Measurements from ENCODE around the gene DENND2A. TPM values are rescaled to one million over a fixed set of nuclear protein-coding genes. Genes with fewer than 3 reads are reported as not detected.
"Not testable (repeated sequence)": the region's sequence is repeated elsewhere in the genome, so short reads cannot be mapped to it uniquely, and the experiment has no call there.

Gene DENND2A, protein sequence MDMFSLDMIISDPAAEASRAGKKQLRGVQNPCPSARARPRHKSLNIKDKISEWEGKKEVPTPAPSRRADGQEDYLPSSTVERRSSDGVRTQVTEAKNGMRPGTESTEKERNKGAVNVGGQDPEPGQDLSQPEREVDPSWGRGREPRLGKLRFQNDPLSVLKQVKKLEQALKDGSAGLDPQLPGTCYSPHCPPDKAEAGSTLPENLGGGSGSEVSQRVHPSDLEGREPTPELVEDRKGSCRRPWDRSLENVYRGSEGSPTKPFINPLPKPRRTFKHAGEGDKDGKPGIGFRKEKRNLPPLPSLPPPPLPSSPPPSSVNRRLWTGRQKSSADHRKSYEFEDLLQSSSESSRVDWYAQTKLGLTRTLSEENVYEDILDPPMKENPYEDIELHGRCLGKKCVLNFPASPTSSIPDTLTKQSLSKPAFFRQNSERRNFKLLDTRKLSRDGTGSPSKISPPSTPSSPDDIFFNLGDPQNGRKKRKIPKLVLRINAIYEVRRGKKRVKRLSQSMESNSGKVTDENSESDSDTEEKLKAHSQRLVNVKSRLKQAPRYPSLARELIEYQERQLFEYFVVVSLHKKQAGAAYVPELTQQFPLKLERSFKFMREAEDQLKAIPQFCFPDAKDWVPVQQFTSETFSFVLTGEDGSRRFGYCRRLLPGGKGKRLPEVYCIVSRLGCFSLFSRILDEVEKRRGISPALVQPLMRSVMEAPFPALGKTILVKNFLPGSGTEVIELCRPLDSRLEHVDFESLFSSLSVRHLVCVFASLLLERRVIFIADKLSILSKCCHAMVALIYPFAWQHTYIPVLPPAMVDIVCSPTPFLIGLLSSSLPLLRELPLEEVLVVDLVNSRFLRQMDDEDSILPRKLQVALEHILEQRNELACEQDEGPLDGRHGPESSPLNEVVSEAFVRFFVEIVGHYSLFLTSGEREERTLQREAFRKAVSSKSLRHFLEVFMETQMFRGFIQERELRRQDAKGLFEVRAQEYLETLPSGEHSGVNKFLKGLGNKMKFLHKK
- 41.2 TPM for polyA plus RNA-seq (ENCODE audit: insufficient read length)

DNA sequence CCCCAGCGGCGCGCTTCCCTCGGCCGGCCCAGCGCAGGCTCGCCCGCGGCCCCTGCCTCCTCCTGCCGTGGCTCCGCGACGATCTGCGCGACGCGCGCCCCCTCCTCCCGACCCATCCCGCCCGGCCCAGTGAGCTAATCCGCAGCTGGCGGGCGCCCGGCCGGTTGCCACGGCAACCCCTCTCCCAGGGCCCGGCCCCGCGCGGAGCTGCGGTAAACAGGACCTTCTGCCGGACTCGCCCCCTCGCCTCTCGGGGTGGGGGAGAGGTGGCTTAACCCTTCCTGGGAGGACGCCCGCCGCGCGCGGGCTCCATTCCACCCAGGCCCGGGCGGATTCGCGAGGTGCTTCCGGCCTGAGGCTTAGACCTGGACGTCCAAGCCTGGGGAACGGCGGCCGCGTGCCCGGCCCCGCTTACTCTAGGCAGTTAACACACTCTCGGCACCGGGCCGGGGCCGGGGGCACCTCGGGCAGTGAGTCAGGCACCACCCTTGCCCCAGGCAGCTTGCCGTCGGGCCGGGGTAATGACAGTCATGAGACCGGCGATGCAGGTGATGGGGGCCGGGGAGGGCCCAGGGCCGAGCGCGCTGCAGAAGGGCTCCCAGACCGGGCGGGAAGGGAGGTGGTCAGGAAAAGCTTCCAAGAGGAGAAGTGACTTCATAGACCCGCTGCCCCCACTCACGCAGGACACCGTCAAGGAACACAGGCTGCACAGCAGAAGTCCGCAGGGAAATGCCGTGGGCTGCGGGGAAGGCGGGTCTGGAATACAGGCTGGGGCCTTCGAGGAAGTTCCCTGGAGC lies at the start of gene DENND2A:
TSS of gene DENND2A (minus strand) at position 87 of the 797 bp plus-strand sequence. CDS start 38,416 bp downstream, outside the sequence.
- peak; percentile 93 for DNase-seq

- DNase-seq: no peak
Measured at GRCh38 chr7:140689199-140690152, 48.9 kb upstream of the DENND2A start.

DNA sequence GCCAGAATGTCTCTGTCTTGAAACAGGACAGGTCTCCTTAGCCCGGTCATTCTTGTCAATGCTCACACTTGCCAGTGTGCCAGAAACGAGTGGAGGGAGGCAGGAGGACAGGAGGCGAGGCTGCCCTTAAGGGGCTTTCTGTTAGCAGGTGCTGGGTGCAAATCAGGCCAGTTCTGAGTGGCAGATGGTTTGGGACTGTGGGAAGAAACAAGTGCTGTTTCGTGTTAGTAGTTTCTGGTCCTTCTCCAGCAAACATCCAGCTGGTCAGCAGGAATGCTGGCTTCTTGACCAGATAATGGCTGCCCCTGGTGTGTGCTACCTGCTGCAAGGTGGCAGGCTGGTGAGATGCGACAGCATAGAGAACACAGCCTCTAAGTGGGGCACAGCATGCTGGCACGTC lies 47.7 kb upstream of the DENND2A start:
- no peak for DNase-seq

DNA sequence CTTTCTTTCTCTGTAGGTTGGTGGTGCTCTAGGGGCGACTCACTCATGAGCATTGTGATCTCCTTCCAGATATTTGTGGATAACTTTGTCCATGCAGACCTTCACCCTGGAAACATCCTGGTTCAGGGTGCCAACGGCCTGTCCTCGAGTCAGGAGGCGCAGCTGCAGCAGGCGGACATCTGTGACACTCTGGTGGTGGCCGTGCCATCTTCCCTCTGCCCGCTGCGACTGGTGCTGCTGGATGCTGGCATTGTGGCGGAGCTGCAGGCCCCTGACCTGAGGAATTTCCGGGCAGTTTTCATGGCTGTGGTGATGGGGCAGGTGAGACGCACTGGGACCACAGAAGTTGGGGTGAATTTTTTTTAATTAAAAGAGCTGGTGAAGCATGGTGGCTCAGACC lies 46.3 kb upstream of the DENND2A start:
- DNase-seq: no peak

DNA sequence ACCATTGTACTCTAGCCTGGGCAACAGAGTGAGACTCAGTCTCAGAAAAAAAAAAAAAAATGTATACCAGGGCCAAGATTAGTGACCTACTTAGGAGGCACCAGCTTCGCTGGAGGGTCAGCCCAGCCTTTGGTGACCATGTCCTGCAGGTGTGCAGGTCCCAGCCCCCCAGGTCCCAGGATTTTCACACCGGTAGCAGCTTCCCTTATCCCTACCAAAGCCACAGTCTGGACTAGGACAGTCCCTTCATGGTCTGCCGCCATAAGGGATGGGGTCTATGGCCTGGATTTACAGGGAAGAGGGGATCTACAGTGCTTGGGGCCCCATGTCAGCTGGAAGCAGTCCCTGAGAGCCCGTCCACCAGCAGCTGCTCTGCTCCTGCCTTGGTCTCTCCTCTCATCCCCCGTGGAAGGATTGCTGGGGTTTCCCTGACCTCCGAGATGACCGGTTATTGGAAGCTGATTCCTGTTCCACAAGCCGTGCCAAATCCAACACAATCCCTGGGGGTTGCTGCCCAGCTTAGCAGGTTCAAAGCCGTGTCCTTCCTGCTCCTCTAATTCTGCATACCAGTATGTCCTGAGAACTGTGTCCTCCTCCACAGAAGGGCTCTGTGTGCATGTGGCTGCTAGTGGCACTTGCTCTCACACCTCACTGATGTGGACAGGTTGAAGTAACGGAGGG lies 44.9 kb upstream of the DENND2A start:
- DNase-seq: no peak

- DNase-seq: no peak
Measured at GRCh38 chr7:140684066-140684950, 43.7 kb upstream of the DENND2A start.

DNA sequence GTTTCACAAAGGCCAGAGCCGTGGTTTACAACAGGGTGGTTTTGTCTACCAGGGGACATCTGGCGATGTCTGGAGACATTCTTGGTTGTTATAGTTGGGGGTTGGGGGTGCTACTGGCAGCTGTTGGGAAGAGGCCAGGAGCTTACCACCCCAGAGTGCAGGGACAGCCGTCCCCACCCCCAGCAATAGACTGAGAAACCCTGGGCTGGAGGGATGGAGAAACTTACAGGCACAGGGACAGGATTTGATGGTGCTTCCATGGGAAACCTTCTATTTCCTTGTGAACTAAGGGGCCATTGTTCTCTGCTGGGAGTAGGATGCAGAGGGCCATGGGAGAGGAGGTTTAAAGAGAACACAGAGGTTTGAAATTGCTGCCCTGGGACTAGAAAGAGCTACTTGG lies 43.0 kb upstream of the DENND2A start:
- DNase-seq: no peak

GRCh38 chr7:140681766-140682165 lies 41.2 kb upstream of the DENND2A start:
- no peak for DNase-seq

- DNase-seq: no peak
Measured at GRCh38 chr7:140680886-140681285, 40.3 kb upstream of the DENND2A start.

- no peak for DNase-seq
Measured at GRCh38 chr7:140679186-140679585, 38.6 kb upstream of the DENND2A start.

DNA sequence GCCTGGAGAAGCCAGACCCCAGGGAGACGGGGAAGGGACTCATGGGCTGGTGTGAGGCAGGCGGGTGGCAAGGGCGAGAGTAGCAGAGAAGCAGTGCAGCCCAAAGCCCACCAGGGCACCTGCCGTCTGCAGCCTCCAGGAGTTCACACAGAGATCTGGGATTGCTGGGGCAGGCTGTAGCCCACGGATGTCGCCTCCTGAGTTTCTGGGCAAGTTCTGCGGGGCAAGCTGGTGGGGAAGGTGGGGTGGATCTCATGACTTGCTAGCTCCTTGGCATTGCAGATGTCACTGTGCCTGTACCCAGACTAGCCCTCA lies 38.2 kb upstream of the DENND2A start:
- DNase-seq: no peak

GRCh38 chr7:140678081-140678815 lies 37.6 kb upstream of the DENND2A start:
- DNase-seq: no peak

DNA sequence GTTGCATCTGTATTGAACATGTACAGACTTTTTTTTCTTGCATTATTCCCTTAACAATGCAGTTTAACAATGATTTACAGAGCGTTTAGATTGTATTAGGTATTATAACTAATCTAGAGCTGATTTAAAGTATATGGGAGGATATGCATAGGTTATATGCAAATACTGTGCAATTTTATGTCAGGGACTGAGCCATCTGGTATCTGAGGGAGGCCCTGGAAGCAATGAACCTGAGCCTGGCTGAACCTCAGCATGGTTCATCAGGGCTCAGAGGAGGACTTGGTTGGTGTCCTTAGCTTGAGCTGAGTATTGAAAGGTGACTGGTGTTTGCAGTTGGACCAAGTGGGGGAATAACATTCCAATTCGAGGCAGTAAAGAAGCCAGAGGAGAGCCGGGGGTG lies 36.9 kb upstream of the DENND2A start:
- no peak for DNase-seq

GRCh38 chr7:140676956-140677355 lies 36.3 kb upstream of the DENND2A start:
- not testable (repeated sequence) for DNase-seq

DNA sequence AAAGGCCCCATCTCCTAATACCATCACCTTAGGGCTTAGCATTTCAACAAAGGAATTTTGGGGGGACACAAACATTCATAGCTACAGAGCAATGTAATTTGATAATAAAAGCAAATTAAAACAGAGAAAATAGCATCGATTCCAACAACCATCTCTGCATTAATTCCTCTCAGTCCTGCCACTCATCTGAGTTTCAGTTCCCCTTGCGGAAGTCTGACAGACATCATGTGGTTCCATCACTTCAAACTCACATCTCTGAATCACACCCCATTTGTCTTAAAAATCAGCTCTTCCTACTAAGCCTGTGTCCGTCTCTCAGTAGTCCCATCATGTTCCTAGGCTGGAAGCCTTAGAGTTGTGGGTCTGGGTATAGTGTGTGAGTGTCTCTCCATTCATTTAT lies 35.7 kb upstream of the DENND2A start:
- no peak for DNase-seq

DNA sequence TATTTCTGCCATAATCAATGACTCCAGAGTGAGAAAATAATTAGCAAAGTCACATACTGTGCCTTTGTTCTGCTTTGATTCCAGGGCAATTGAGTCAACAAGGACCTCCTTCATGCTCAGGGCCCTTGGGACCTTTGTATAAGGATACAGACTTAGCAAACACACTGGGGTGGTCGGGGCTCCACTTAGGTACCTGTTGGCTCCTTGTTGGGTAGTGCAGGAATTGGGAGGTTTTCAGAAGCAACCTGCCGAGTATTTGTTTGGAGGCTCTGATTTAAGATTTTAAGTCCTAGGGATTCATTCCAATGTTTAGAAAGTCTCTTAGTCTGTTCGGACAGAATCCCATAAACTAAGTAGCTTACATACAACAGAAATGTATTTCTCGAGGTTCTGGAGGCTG lies 35.1 kb upstream of the DENND2A start:
- DNase-seq: no peak

- no peak for DNase-seq
Measured at GRCh38 chr7:140674899-140675701, 34.5 kb upstream of the DENND2A start.

DNA sequence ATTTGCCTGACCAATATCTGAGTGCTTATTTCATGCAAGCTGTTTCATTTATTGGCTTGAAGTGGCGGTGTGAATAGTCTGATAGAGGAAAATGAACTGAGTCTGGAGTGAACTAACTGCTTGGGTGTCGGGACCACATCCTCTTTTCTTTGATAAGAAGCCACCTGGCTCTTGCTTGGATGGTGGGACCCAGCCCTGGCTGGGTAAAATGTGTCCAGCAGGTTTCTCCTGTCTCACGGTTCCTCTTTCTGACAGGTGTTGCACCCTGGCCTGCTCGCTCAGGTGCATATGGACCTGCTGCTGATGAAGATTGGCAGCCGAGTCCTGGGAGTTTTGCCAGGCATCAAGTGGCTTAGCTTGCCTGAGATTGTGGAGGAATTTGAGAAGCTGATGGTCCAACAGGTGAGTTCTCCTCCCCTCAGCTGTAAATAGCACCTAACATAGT lies 33.8 kb upstream of the DENND2A start:
- no peak for DNase-seq
